Naive thymus-derived CD4-positive, alpha-beta T cell (primary cell): ENCODE measurements around the gene MYOM1. TPM values are rescaled to one million over a fixed set of nuclear protein-coding genes. Genes with fewer than 3 reads are reported as not detected.

Experiments used
- ATAC-seq: fragments of 150-1000 bp; cut with Tn5 transposase; 2 replicates; pipeline ENCODE4 v1.10.0; 2021; ENCODE audit warnings: mild to moderate bottlenecking, moderate library complexity
- CTCF ChIA-PET: fragments of 350-600 bp; sonication (Branson Sonifier 250); formaldehyde crosslinking; loops from one replicate; lab custom pipeline; 2021; ENCODE audit warnings: antibody characterized with exemption; lab: Charles Lee
- POLR2A ChIA-PET: fragments of 350-600 bp; sonication (Branson Sonifier 250); formaldehyde crosslinking; loops from one replicate; lab custom pipeline; 2021; ENCODE audit warnings: antibody characterized with exemption, inconsistent platforms; lab: Charles Lee
- DNase-seq, 9 donors: peaks; one replicate each; pipeline versions ENCODE4 v3.0.0 to v3.0.0-alpha.2; 2020 to 2022; ENCODE audit warnings: mixed read lengths in 1 of 9
- H3K27ac ChIP-seq: one replicate; pipeline ENCODE4 v1.7.0; 2013; ENCODE audit warnings: mild to moderate bottlenecking, low read depth, low read length, moderate library complexity
- H3K27me3 ChIP-seq, 2 donors: one replicate each; pipeline ENCODE4 v1.7.0; 2013; ENCODE audit warnings: low read length in 2 of 2, mild to moderate bottlenecking in 2 of 2, moderate library complexity in 2 of 2; ENCODE audit not compliant: control insufficient read depth in 2 of 2, insufficient read depth in 2 of 2
- H3K36me3 ChIP-seq, 3 experiments: 1 replicate in 2 of 3; 2 replicates in 1 of 3; pipeline ENCODE4 v1.7.0; 2013; ENCODE audit warnings: low read length in 3 of 3, mild to moderate bottlenecking in 3 of 3, moderate library complexity in 1 of 3; ENCODE audit not compliant: insufficient read depth in 3 of 3, control insufficient read depth in 2 of 3
- H3K4me1 ChIP-seq, 2 donors: one replicate each; pipeline ENCODE4 v1.7.0; 2013; ENCODE audit warnings: low read length in 2 of 2, mild to moderate bottlenecking in 2 of 2, moderate library complexity in 1 of 2; ENCODE audit not compliant: control insufficient read depth in 2 of 2, insufficient read depth in 2 of 2
- H3K4me3 ChIP-seq: 2 replicates; pipeline ENCODE4 v1.7.0; 2013; ENCODE audit warnings: mild to moderate bottlenecking, low read length
- H3K9me3 ChIP-seq, 3 experiments: 1 replicate in 2 of 3; 2 replicates in 1 of 3; pipeline ENCODE4 v1.7.0; 2013; ENCODE audit warnings: low read length in 3 of 3; ENCODE audit not compliant: control insufficient read depth in 2 of 3
- H3K27ac Mint-ChIP-seq, 9 donors: one replicate each; pipeline ENCODE4 v1.8.0; 2020 to 2022; ENCODE audit warnings: mixed read lengths in 9 of 9, mild to moderate bottlenecking in 8 of 9, moderate library complexity in 5 of 9, inconsistent platforms in 2 of 9
- H3K27me3 Mint-ChIP-seq, 5 donors: one replicate each; pipeline ENCODE4 v1.8.0; 2021 to 2022; ENCODE audit warnings: mixed read lengths in 5 of 5, mild to moderate bottlenecking in 1 of 5
- H3K36me3 Mint-ChIP-seq, 5 donors: one replicate each; pipeline ENCODE4 v1.8.0; 2020 to 2022; ENCODE audit warnings: mixed read lengths in 5 of 5, mild to moderate bottlenecking in 3 of 5, inconsistent platforms in 1 of 5
- H3K4me1 Mint-ChIP-seq, 7 donors: one replicate each; pipeline ENCODE4 v1.8.0; 2020 to 2022; ENCODE audit warnings: mixed read lengths in 7 of 7, mild to moderate bottlenecking in 3 of 7, inconsistent platforms in 1 of 7
- H3K4me3 Mint-ChIP-seq, 10 donors: one replicate each; pipeline ENCODE4 v1.8.0; 2020 to 2022; ENCODE audit warnings: mild to moderate bottlenecking in 10 of 10, mixed read lengths in 10 of 10, moderate library complexity in 6 of 10, inconsistent platforms in 2 of 10
- H3K9me3 Mint-ChIP-seq, 11 donors: one replicate each; pipeline ENCODE4 v1.8.0; 2020 to 2022; ENCODE audit warnings: mixed read lengths in 11 of 11, mild to moderate bottlenecking in 4 of 11, inconsistent platforms in 1 of 11, moderate library complexity in 1 of 11
- intact Hi-C, 2 donors: fragments of 100-400 bp; cut with micrococcal nuclease; formaldehyde crosslinking; loops; one replicate each; pipeline ENCODE4 v1.15.1; 2023
- polyA plus RNA-seq, 2 donors: library from polyadenylated mRNA; unstranded; fragments of 300-500 nt; fragmentation: Illumina TruSeq; gene quantifications; one replicate each; pipeline ENCODE4 v1.2.3, GENCODE V29; 2021
- total RNA-seq, 6 experiments: library from RNA in 5 of 6; stranded (reverse) in 5 of 6; gene quantifications; 1 replicate in 5 of 6; 2 replicates in 1 of 6; pipeline ENCODE4 v1.2.3 and lab custom pipeline; 2021 to 2026

Gene MYOM1
- total and polyA plus RNA-seq, 7 experiments from 2014 or later = 0.83 to 6.7 (median 1.9) TPM

- Mint-ChIP-seq H3K36me3 (peaks cover 0 to 26% (median 13%) of the 10 kb centered on the region in 5 donors), H3K4me3 (no peak overlapping the region), H3K27ac (peak overlapping the region in 1 of 9 donors; percentile 13), H3K4me1 (no peaks in the 10 kb centered on the region), H3K27me3 (no peaks in the 10 kb centered on the region), H3K9me3 (no peaks in the 10 kb centered on the region)
- no peak for DNase-seq
- Histone ChIP-seq H3K27ac (no peak overlapping the region), H3K36me3 (no peaks in the 10 kb centered on the region), H3K4me3 (no peak overlapping the region), H3K4me1 (no peaks in the 10 kb centered on the region), H3K9me3 (no peaks in the 10 kb centered on the region), H3K27me3 (no peaks in the 10 kb centered on the region)
- ATAC-seq = no peak
- intact Hi-C loops = no loop called here
- CTCF ChIA-PET = no interaction called here
- POLR2A ChIA-PET = no interaction called here
Measured at GRCh38 chr18:3135536-3135935, 84.2 kb downstream of the MYOM1 start.

DNA sequence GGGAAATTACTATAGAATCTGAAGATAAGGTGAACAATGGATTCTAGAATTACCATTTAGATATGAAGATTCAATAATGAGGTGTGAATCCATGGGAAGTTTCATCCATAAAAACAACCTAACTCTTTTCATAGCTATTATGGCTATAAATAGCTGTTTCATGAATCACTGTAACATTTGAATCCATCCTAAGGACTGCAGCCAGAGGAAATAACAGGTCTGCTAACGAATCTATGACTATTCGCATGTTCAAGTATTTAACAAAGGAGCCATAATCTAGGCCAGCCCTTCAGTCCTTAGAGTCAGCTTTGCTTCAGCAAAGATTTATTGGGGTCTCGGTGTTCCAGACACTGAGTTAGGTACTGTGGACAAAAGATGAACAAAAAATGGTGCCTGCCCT is 87.1 kb downstream of the MYOM1 start:
- Mint-ChIP-seq H3K9me3 (no peaks in the 10 kb centered on the region), H3K4me3 (no peak overlapping the region), H3K27ac (no peak overlapping the region), H3K4me1 (peaks cover 7 to 10% (median 9%) of the 10 kb centered on the region in 7 donors), H3K36me3 (peaks cover 0 to 14% (median 3%) of the 10 kb centered on the region in 5 donors), H3K27me3 (peaks cover 0 to 3% (median 0%) of the 10 kb centered on the region in 5 donors)
- Histone ChIP-seq H3K27me3 (no peaks in the 10 kb centered on the region), H3K4me3 (no peak overlapping the region), H3K9me3 (no peaks in the 10 kb centered on the region), H3K4me1 (peaks cover 0 to 7% of the 10 kb centered on the region in 2 donors), H3K36me3 (no peaks in the 10 kb centered on the region), H3K27ac (no peak overlapping the region)
- ATAC-seq = no peak
- intact Hi-C loops = no loop called here
- DNase-seq = no peak
- POLR2A ChIA-PET = no interaction called here
- CTCF ChIA-PET = interaction anchor here (1.1 kb wide), 1 partner anchor 138 kb away, joined by 4 read pairs; no protein-coding TSS in a partner anchor

DNA sequence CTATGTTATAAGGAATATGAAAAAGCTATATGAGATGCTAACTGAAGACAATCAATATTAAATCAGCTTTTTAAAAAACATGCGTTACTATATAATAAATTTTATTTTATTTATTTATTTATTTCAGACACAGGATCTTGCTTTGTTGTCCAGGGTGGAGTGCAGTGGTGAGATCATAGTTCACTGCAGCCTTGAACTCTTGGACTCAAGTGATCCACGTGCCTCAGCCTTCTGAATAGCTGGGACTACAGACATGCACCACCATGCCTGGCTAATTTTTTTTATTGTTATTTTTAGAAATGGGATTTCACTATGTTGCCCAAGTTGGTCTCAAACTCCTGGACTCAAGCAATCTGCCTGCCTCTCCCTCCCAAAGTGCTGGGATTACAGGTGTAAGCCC is 89.4 kb downstream of the MYOM1 start:
- ChIA-PET CTCF (interaction anchor here (1.2 to 5.6 kb wide), 5 partner anchors 67 to 196 kb away, joined by 3 to 112 read pairs (median 23); no protein-coding TSS in a partner anchor), POLR2A (no interaction called here)
- no peak overlapping the region for H3K4me3 Mint-ChIP-seq
- no peak overlapping the region for H3K27ac Mint-ChIP-seq
- Histone ChIP-seq H3K36me3 (no peaks in the 10 kb centered on the region), H3K9me3 (no peaks in the 10 kb centered on the region), H3K27me3 (no peaks in the 10 kb centered on the region), H3K27ac (no peak overlapping the region), H3K4me3 (no peak overlapping the region), H3K4me1 (peaks cover 0 to 7% of the 10 kb centered on the region in 2 donors)
- peaks cover 0 to 18% (median 8%) of the 10 kb centered on the region in 5 donors for H3K36me3 Mint-ChIP-seq
- no peak for ATAC-seq
- H3K4me1 Mint-ChIP-seq = peaks cover 7 to 10% (median 9%) of the 10 kb centered on the region in 7 donors
- peaks cover 0 to 3% (median 0%) of the 10 kb centered on the region in 5 donors for H3K27me3 Mint-ChIP-seq
- intact Hi-C loops = no loop called here
- no peak for DNase-seq
- no peaks in the 10 kb centered on the region for H3K9me3 Mint-ChIP-seq

- Histone ChIP-seq H3K27ac (no peak overlapping the region), H3K4me1 (peaks cover 0 to 7% of the 10 kb centered on the region in 2 donors), H3K9me3 (no peaks in the 10 kb centered on the region), H3K36me3 (no peaks in the 10 kb centered on the region), H3K4me3 (no peak overlapping the region), H3K27me3 (no peaks in the 10 kb centered on the region)
- peak overlapping the region in 4 of 9 donors; percentile 5 to 49 (median 16) for H3K27ac Mint-ChIP-seq
- peak overlapping the region in 1 of 10 donors; percentile 33 for H3K4me3 Mint-ChIP-seq
- DNase-seq (peak; percentile 64 to 83 (median 77)), ATAC-seq (peak; percentile 100)
- intact Hi-C loops = loop anchor here (1.0 to 5.0 kb wide), 10 partner anchors 22 to 197 kb away; partner anchors contain the start of gene LPIN2 (in 2 of the 2)
- peaks cover 0 to 6% (median 0%) of the 10 kb centered on the region in 11 donors for H3K9me3 Mint-ChIP-seq
- H3K36me3 Mint-ChIP-seq = peaks cover 5 to 26% (median 16%) of the 10 kb centered on the region in 5 donors
- H3K4me1 Mint-ChIP-seq = peaks cover 7 to 10% (median 9%) of the 10 kb centered on the region in 7 donors
- ChIA-PET POLR2A (interaction anchor here (0.8 to 2.0 kb wide), 3 partner anchors 66 to 135 kb away, joined by 4 to 20 read pairs (median 5); no protein-coding TSS in a partner anchor), CTCF (interaction anchor here (0.6 to 5.6 kb wide), 31 partner anchors 10 to 541 kb away, joined by 3 to 112 read pairs (median 5); no protein-coding TSS in a partner anchor)
- H3K27me3 Mint-ChIP-seq = peaks cover 0 to 3% (median 0%) of the 10 kb centered on the region in 5 donors
Measured at GRCh38 chr18:3129053-3129864, 90.5 kb downstream of the MYOM1 start.

DNA sequence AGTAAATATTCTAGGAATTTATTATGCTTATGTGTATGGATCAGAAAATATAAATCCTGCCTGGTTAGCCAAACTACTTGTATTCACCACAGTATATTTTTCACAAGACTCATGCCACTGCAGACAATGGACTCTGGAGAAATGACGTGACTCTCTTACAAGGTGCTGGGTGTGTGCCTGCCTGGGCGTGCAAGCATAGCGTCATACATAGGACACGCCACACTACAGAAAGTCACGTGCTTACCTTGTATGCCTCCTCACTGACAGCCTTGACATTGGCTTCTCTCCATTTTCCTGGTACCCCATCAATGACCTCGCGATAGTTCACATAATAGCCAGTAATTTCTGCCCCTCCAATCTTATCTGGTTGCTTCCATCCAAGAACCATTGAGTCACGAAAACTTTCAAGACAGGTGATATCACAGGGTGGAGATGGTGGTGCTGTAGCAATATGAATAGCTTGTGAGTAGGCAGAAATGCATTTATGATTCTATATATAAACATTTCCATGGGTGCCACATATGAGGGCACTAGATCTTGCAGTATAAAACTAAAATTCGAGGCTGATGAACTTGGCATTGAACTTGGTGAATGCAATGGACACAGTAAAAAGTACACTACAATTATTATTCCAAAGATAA is 93.2 kb downstream of the MYOM1 start:
- Histone ChIP-seq H3K36me3 (no peaks in the 10 kb centered on the region), H3K4me1 (peaks cover 0 to 7% of the 10 kb centered on the region in 2 donors), H3K9me3 (no peaks in the 10 kb centered on the region), H3K27me3 (no peaks in the 10 kb centered on the region), H3K27ac (no peak overlapping the region), H3K4me3 (no peak overlapping the region)
- POLR2A ChIA-PET = no interaction called here
- DNase-seq (no peak), ATAC-seq (no peak)
- peaks cover 0 to 3% (median 0%) of the 10 kb centered on the region in 5 donors for H3K27me3 Mint-ChIP-seq
- peaks cover 7 to 10% (median 9%) of the 10 kb centered on the region in 7 donors for H3K4me1 Mint-ChIP-seq
- H3K4me3 Mint-ChIP-seq = no peak overlapping the region
- peaks cover 0 to 6% (median 0%) of the 10 kb centered on the region in 11 donors for H3K9me3 Mint-ChIP-seq
- H3K27ac Mint-ChIP-seq = no peak overlapping the region
- H3K36me3 Mint-ChIP-seq = peaks cover 5 to 23% (median 16%) of the 10 kb centered on the region in 5 donors
- CTCF ChIA-PET = interaction anchor here (2.8 to 5.6 kb wide), 4 partner anchors 26 to 193 kb away, joined by 6 to 112 read pairs (median 26); no protein-coding TSS in a partner anchor
- intact Hi-C loops = loop anchor here (5.0 kb wide), 2 partner anchors 34 to 114 kb away; partner anchors contain the start of gene LPIN2 (in 1 of the 2)

GRCh38 chr18:3124822-3125221 is 94.9 kb downstream of the MYOM1 start:
- Histone ChIP-seq H3K27ac (no peak overlapping the region), H3K27me3 (no peaks in the 10 kb centered on the region), H3K4me3 (no peak overlapping the region), H3K4me1 (peaks cover 0 to 7% of the 10 kb centered on the region in 2 donors), H3K9me3 (no peaks in the 10 kb centered on the region), H3K36me3 (no peaks in the 10 kb centered on the region)
- H3K36me3 Mint-ChIP-seq = peaks cover 5 to 23% (median 17%) of the 10 kb centered on the region in 5 donors
- POLR2A ChIA-PET = no interaction called here
- intact Hi-C loops = loop anchor here (5.0 kb wide), 2 partner anchors 33 to 113 kb away; partner anchors contain the start of gene LPIN2 (in 1 of the 2)
- H3K4me1 Mint-ChIP-seq = peaks cover 7 to 10% (median 9%) of the 10 kb centered on the region in 7 donors
- H3K4me3 Mint-ChIP-seq = no peak overlapping the region
- DNase-seq = no peak
- CTCF ChIA-PET = interaction anchor here (1.4 to 1.6 kb wide), 2 partner anchors 130 to 139 kb away, joined by 5 to 7 read pairs; no protein-coding TSS in a partner anchor
- H3K27me3 Mint-ChIP-seq = peaks cover 0 to 3% (median 0%) of the 10 kb centered on the region in 5 donors
- H3K27ac Mint-ChIP-seq = no peak overlapping the region
- ATAC-seq = no peak
- H3K9me3 Mint-ChIP-seq = peaks cover 0 to 6% (median 0%) of the 10 kb centered on the region in 11 donors
